Subcutaneous adipose tissue (tissue), 4 donors: ENCODE measurements around the gene PIK3CG. TPM values are rescaled to one million over a fixed set of nuclear protein-coding genes. Genes with fewer than 3 reads are reported as not detected.

ENCODE experiments used
- CTCF ChIP-seq: fragments of 450-650 bp; IDR thresholded peaks from one replicate; pipeline ENCODE4 v1.5.1; 2016; ENCODE audit warnings: low read depth, mild to moderate bottlenecking, control low read depth, antibody characterized with exemption, moderate library complexity
- total RNA-seq, 4 donors: library from RNA; depleted of rRNA; stranded (reverse); fragments of >200 nt; gene quantifications; one replicate each; pipeline ENCODE4 v1.1.0, GENCODE V29; 2016

The PIK3CG gene
- total RNA-seq, 4 donors from 2014 or later, result 5.7 to 20.1 (median 10.1) TPM

GRCh38 chr7:106848049-106848448 is 17.0 kb upstream of the PIK3CG start:
- TF ChIP-seq CTCF, result no peak

GRCh38 chr7:106848851-106849442 is 16.1 kb upstream of the PIK3CG start:
- TF ChIP-seq CTCF, result no peak

- no peak for TF ChIP-seq CTCF
Measured at GRCh38 chr7:106853250-106853908, 11.7 kb upstream of the PIK3CG start.

GRCh38 chr7:106855540-106856132 is 9.4 kb upstream of the PIK3CG start:
- TF ChIP-seq CTCF, result no peak

GRCh38 chr7:106858618-106859532 is 6.2 kb upstream of the PIK3CG start:
- no peak for TF ChIP-seq CTCF

- TF ChIP-seq CTCF, result no peak
Measured at GRCh38 chr7:106862317-106863089, 2.6 kb upstream of the PIK3CG start.
